Nephron (organoid): ENCODE results near the gene SCN3B.

Experiments used
- H3K27ac Mint-ChIP-seq, 3 experiments: 2 replicates each; pipeline ENCODE4 v1.8.0; 2020; ENCODE audit warnings: mixed read lengths in 3 of 3, mild to moderate bottlenecking in 2 of 3, moderate library complexity in 1 of 3
- H3K27me3 Mint-ChIP-seq: 2 replicates; pipeline ENCODE4 v1.8.0; 2021; ENCODE audit warnings: low read depth, mild to moderate bottlenecking, moderate library complexity, mixed read lengths
- H3K36me3 Mint-ChIP-seq: 2 replicates; pipeline ENCODE4 v1.8.0; 2020; ENCODE audit warnings: low read depth, mixed read lengths
- H3K4me1 Mint-ChIP-seq: 2 replicates; pipeline ENCODE4 v1.8.0; 2020; ENCODE audit warnings: mixed read lengths
- H3K4me3 Mint-ChIP-seq, 3 experiments: 2 replicates each; pipeline ENCODE4 v1.8.0; 2020; ENCODE audit warnings: mild to moderate bottlenecking in 3 of 3, mixed read lengths in 3 of 3, moderate library complexity in 2 of 3
- H3K9me3 Mint-ChIP-seq: 2 replicates; pipeline ENCODE4 v1.8.0; 2020; ENCODE audit warnings: mixed read lengths
- CTCF ChIP-seq, 3 experiments: fragments of 200-600 bp; sonication (generic); IDR thresholded peaks; one replicate each; pipeline ENCODE4 v1.5.0; 2021; ENCODE audit warnings: antibody characterized with exemption in 3 of 3; ENCODE audit not compliant: unreplicated experiment in 3 of 3

SCN3B gene

GRCh38 chr11:123695231-123695630 is 40.8 kb upstream of the SCN3B start:
- Mint-ChIP-seq H3K36me3 (no peaks in the 10 kb centered on the region), H3K4me1 (no peaks in the 10 kb centered on the region), H3K9me3 (no peaks in the 10 kb centered on the region), H3K27me3 (peaks cover 18% of the 10 kb centered on the region), H3K27ac (no peak overlapping the region), H3K4me3 (no peak overlapping the region)
- no peak for TF ChIP-seq CTCF (IDR thresholded peaks at IDR 0.05; ENCODE audit: unreplicated experiment in 3 of 3)

- no peaks in the 10 kb centered on the region for H3K4me1 Mint-ChIP-seq
- H3K36me3 Mint-ChIP-seq: no peaks in the 10 kb centered on the region
- no peak overlapping the region for H3K4me3 Mint-ChIP-seq
- H3K27ac Mint-ChIP-seq: no peak overlapping the region
- no peaks in the 10 kb centered on the region for H3K9me3 Mint-ChIP-seq
- TF ChIP-seq CTCF (IDR thresholded peaks at IDR 0.05; ENCODE audit: unreplicated experiment in 3 of 3): no peak
- H3K27me3 Mint-ChIP-seq: peaks cover 21% of the 10 kb centered on the region
Measured at GRCh38 chr11:123694551-123694950, 40.1 kb upstream of the SCN3B start.

- no peak for TF ChIP-seq CTCF (IDR thresholded peaks at IDR 0.05; ENCODE audit: unreplicated experiment in 3 of 3)
- Mint-ChIP-seq H3K27ac (no peak overlapping the region), H3K27me3 (peaks cover 27% of the 10 kb centered on the region), H3K9me3 (no peaks in the 10 kb centered on the region), H3K36me3 (no peaks in the 10 kb centered on the region), H3K4me1 (no peaks in the 10 kb centered on the region), H3K4me3 (no peak overlapping the region)
Measured at GRCh38 chr11:123692961-123693360, 38.5 kb upstream of the SCN3B start.

GRCh38 chr11:123690485-123690884 is 36.1 kb upstream of the SCN3B start:
- H3K36me3 Mint-ChIP-seq: no peaks in the 10 kb centered on the region
- no peak for TF ChIP-seq CTCF (IDR thresholded peaks at IDR 0.05; ENCODE audit: unreplicated experiment in 3 of 3)
- H3K27me3 Mint-ChIP-seq: peaks cover 27% of the 10 kb centered on the region
- no peaks in the 10 kb centered on the region for H3K9me3 Mint-ChIP-seq
- no peak overlapping the region for H3K27ac Mint-ChIP-seq
- H3K4me1 Mint-ChIP-seq: no peaks in the 10 kb centered on the region
- H3K4me3 Mint-ChIP-seq: no peak overlapping the region

GRCh38 chr11:123684601-123685000 is 30.2 kb upstream of the SCN3B start:
- Mint-ChIP-seq H3K36me3 (no peaks in the 10 kb centered on the region), H3K27me3 (peaks cover 16% of the 10 kb centered on the region), H3K4me1 (peaks cover 19% of the 10 kb centered on the region), H3K4me3 (no peak overlapping the region), H3K9me3 (no peaks in the 10 kb centered on the region), H3K27ac (no peak overlapping the region)
- no peak for TF ChIP-seq CTCF (IDR thresholded peaks at IDR 0.05; ENCODE audit: unreplicated experiment in 3 of 3)

GRCh38 chr11:123683428-123684170 is 29.2 kb upstream of the SCN3B start:
- Mint-ChIP-seq H3K9me3 (no peaks in the 10 kb centered on the region), H3K36me3 (no peaks in the 10 kb centered on the region)

More at GRCh38 chr11:123683428-123684170, 29.2 kb upstream of the SCN3B start:
- peak overlapping the region in 1 of 3 experiments; percentile 13 for H3K4me3 Mint-ChIP-seq
- peaks cover 19% of the 10 kb centered on the region for H3K4me1 Mint-ChIP-seq
- peak overlapping the region; percentile 23 to 51 (median 34) for H3K27ac Mint-ChIP-seq
- H3K27me3 Mint-ChIP-seq: peaks cover 14% of the 10 kb centered on the region
- no peak for TF ChIP-seq CTCF (IDR thresholded peaks at IDR 0.05; ENCODE audit: unreplicated experiment in 3 of 3)
